WI38 (cell line): ENCODE results near the gene ZNF180.
A peak's percentile ranks its signal among the peaks of the same experiment; 100 is the strongest.

ENCODE experiments used
- H3K4me3 ChIP-seq: 2 replicates; pipeline ENCODE4 v1.5.1; 2011; ENCODE audit warnings: low read depth, mild to moderate bottlenecking, control low read depth, low read length
- CTCF ChIP-seq: IDR thresholded peaks from 2 replicates; pipeline ENCODE4 v1.5.1; 2012; ENCODE audit warnings: low read depth, mild to moderate bottlenecking, control low read depth, low read length

Gene ZNF180

DNA sequence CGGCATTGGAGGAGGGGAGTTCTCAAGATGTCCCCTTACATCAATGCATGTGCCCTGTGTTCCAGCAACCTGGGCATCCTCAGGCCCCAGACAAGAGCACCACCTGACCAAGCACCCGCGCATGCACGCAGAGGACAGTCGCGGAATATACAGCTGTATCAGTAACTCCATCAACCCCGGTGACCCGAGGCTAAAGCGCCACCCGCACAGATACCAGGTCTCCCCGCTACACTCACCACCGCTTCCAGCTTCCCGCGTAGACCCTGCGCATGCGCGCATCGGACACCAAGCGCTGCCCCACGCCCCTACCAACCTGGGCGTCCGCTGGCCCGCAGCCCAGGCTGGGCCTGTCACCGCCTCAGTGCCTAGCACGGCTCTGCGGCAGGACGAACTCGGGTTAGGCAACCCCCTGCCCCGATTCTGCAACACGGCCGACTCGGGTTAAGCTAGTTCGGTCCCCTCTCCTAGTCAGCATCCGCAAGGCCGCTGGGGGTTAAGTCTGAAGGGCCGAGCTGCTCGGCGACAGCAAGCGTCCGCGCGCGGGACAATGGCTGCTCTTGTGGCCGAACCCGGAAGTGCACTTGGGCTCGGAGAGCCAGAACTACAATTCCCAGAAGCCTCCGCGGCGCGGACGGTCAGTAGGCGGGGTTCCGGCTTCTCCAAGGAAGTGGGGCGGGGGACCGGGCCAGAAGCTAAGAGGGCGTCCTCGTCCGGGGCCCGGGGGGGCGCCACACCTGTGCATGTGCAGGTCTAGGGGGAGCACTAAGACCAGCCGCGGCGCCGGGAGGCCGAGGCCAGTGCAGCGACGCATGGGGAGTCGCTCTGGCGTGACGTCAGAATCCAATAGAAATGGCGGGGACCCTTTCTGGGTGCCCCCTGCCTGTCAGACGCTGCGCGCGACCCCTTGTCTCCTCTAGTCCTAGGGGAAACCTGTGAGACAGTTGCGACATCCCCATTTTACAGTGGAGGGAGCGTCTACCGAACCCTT is at the start of gene ZNF180:
Gene ZNF180 (minus strand): TSS at position 561 of the 988 bp plus-strand sequence. CDS start 3,188 bp downstream, outside the sequence.
- TF ChIP-seq CTCF, result peak; percentile 34; the same call in 1 of the 2 replicates
- H3K4me3 ChIP-seq, result peak within 1 kb of the TSS; percentile 86

- H3K4me3 ChIP-seq, result no peak overlapping the region
These were observed 49.2 kb upstream of the ZNF180 start for GRCh38 chr19:44549507-44549906.

DNA sequence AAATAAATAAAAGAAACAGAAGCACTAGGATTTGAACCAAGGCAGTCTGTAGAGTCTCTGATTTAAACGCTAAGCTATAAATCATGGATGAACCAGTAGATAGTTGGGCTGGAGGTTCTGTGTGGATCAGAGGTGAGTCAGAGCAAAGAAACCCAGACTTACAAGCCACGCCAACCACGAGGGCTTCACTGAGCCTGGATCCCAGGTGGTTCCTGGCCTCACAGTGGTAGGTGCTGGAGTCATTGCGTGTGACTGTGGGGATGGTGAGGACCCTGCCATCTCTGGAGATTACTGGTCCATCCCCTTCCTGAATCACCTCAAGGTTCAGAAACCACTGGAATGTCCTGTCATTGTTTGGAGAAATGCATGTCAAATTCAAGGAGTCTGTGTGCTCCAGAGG is 48.4 kb upstream of the ZNF180 start:
- no peak for TF ChIP-seq CTCF
- no peak overlapping the region for H3K4me3 ChIP-seq

More at GRCh38 chr19:44549507-44549906, 49.2 kb upstream of the ZNF180 start:
- no peak for TF ChIP-seq CTCF

- TF ChIP-seq CTCF, result no peak
These were observed 43.7 kb upstream of the ZNF180 start for GRCh38 chr19:44544031-44544430.

GRCh38 chr19:44542671-44543070 is 42.3 kb upstream of the ZNF180 start:
- no peak for TF ChIP-seq CTCF
- no peak overlapping the region for H3K4me3 ChIP-seq

More at GRCh38 chr19:44544031-44544430, 43.7 kb upstream of the ZNF180 start:
- H3K4me3 ChIP-seq, result no peak overlapping the region

DNA sequence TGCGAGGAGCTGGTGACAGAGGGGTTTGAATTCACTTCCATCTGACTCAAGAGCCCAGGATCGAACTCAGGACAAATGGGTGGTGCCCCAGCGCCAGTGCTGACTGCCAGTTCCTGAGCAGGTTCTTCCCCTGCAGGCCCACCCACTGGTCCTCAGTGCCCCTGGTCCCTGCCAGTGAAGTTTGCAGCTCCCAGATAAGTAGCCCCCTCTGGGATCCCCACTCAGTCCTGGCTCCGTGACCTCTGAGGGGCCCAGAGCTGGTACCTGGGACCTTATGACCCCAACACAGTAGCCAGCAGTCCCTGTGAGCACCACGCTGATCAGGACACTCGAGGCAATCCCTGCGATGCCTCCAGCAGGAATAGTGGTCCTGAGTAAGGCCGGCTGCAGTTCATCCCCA is 40.4 kb upstream of the ZNF180 start:
- no peak overlapping the region for H3K4me3 ChIP-seq
- TF ChIP-seq CTCF, result no peak

DNA sequence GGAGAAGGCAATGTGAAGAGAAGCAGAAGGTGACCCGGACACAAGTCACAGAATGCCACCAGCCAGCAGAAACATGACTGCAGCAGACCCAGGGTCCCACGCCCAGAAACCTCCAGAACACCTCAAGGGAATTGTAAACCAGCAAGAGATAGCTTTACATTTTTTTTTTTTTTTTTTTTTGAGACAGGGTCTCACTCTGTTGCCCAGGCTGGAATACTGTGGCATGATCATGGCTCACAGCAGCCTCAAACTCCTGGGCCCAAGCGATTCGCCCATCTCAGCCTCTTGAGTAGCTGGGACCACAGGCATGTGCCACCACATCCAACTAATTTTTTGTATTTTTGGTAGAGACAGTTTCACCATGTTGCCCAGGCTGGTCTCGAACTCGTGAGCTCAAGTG is 39.7 kb upstream of the ZNF180 start:
- TF ChIP-seq CTCF, result no peak
- no peak overlapping the region for H3K4me3 ChIP-seq
